ENCODE data around the gene SLC5A4.
"Not testable (repeated sequence)": the region's sequence is repeated elsewhere in the genome, so short reads cannot be mapped to it uniquely, and the experiment has no call there.

The SLC5A4 gene

DNA sequence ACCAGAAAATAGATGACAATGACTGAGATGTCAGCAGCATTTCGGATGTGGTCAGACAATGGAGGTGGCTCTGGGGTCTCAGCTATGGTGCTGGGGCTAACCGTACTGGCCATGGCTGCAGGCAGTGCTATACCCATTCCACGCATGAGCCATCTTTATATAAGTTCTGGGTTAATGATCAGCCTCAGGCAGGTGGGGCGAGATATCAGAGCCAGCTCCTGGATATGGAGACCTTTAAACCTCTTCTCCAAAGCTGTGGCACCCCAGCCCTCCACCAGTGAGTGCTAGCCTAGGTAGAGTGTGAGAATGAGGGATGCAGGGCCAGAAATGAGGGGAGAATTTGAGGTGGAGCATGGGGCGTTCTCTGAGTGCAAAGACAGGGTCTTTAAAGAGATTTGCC, at the start of gene SLC5A4:
TSS of gene SLC5A4 (minus strand) at position 131 of the 400 bp plus-strand sequence. CDS start at position 113, 18 bp downstream.
- Histone ChIP-seq H3K27ac (ENCODE audit: low read depth, low read length) (no peak within 1 kb of the TSS), H4K20me1 (ENCODE audit: low read depth, low read length) (no peaks in the 10 kb centered on the region), H3K9ac (ENCODE audit: low read length) (no peak within 1 kb of the TSS), H3F3A (ENCODE audit: insufficient read depth) (no peaks in the 10 kb centered on the region), H3K79me2 (ENCODE audit: insufficient read depth, low read length) (no peaks in the 10 kb centered on the region), H3K27me3 (ENCODE audit: low read length) (no peaks in the 10 kb centered on the region), H3K9me3 (ENCODE audit: insufficient read depth, low read length) (no peaks in the 10 kb centered on the region), H3K4me3 (ENCODE audit: insufficient read depth, low read length, poor library complexity, severe bottlenecking) (no peak within 1 kb of the TSS), H3K36me3 (ENCODE audit: low read length) (no peaks in the 10 kb centered on the region), H3K9me2 (replicated peaks; ENCODE audit: insufficient read depth, low read length) (no peaks in the 10 kb centered on the region), H2AFZ (ENCODE audit: low read depth, low read length, severe bottlenecking) (no peak within 1 kb of the TSS), H3K4me2 (ENCODE audit: low read depth, low read length, poor library complexity, severe bottlenecking) (no peak within 1 kb of the TSS)
- TF ChIP-seq, protein P1, sequence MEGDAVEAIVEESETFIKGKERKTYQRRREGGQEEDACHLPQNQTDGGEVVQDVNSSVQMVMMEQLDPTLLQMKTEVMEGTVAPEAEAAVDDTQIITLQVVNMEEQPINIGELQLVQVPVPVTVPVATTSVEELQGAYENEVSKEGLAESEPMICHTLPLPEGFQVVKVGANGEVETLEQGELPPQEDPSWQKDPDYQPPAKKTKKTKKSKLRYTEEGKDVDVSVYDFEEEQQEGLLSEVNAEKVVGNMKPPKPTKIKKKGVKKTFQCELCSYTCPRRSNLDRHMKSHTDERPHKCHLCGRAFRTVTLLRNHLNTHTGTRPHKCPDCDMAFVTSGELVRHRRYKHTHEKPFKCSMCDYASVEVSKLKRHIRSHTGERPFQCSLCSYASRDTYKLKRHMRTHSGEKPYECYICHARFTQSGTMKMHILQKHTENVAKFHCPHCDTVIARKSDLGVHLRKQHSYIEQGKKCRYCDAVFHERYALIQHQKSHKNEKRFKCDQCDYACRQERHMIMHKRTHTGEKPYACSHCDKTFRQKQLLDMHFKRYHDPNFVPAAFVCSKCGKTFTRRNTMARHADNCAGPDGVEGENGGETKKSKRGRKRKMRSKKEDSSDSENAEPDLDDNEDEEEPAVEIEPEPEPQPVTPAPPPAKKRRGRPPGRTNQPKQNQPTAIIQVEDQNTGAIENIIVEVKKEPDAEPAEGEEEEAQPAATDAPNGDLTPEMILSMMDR (IDR thresholded peaks at IDR 0.05; ENCODE audit: insufficient read depth, low read length, poor library complexity, severe bottlenecking), result no peak
- TF ChIP-seq EZH2phosphoT487 (conservative IDR thresholded peaks at IDR 0.05; ENCODE audit: low read length), result no peak

DNA sequence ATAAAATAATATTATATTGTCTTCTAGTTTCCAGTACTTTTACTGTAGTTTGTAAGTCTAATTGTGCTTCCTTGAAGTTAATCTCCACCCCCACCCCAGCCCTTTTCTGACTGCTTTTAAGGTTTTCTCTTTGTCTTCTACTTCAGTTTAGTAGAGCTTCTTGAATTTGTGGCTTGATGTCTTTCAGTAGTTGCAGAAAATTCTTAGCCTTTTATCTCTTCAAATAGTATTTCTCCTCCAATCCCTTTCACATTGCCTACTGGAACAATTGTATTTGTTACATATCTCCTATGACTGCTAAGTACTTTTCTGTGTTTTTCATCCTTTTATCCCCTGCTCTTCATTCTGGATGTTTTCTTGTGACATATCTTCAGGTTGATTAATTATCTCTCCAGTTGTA, 38.8 kb upstream of the SLC5A4 start:
- not testable (repeated sequence) for H3K79me2 ChIP-seq (ENCODE audit: insufficient read depth, low read length); H3K9me2 ChIP-seq (replicated peaks; ENCODE audit: insufficient read depth, low read length); H4K20me1 ChIP-seq (ENCODE audit: low read depth, low read length); H2AFZ ChIP-seq (ENCODE audit: low read depth, low read length, severe bottlenecking); H3K4me2 ChIP-seq (ENCODE audit: low read depth, low read length, poor library complexity, severe bottlenecking); H3K9ac ChIP-seq (ENCODE audit: low read length); H3K27me3 ChIP-seq (ENCODE audit: low read length); H3K36me3 ChIP-seq (ENCODE audit: low read length); H3K27ac ChIP-seq (ENCODE audit: low read depth, low read length); H3K9me3 ChIP-seq (ENCODE audit: insufficient read depth, low read length); H3K4me3 ChIP-seq (ENCODE audit: insufficient read depth, low read length, poor library complexity, severe bottlenecking); H3F3A ChIP-seq (ENCODE audit: insufficient read depth)

DNA sequence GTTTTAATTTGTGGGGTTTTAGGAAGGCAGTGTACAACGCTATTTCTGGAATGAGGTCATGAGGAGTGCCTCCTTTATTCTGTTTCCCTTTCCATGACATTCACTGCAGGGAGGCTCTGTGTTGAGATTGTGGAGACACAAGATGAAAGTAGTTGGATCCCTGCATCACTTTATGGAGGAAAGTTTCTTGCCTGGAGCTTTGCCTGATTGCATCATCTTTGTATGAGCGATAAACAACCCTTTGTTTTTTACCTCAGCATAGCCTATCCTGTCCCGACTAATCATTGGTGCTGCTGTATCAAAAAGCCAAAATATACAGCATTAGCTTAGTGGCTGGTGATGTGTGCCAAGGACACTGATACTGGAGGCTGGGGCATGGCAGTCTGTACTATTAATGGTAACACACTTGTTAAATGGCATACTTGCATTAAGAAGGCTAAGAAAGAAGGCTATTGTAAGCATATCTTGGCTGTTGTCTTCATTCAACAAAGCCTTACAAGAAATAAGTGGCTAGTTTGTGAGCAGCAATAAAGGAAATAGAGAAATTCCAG, 31.2 kb upstream of the SLC5A4 start:
- H3K27ac ChIP-seq (ENCODE audit: low read depth, low read length), result no peak overlapping the region
- H3K79me2 ChIP-seq (ENCODE audit: insufficient read depth, low read length), result no peaks in the 10 kb centered on the region
- H3K9me2 ChIP-seq (replicated peaks; ENCODE audit: insufficient read depth, low read length), result no peaks in the 10 kb centered on the region
- TF ChIP-seq EZH2phosphoT487 (conservative IDR thresholded peaks at IDR 0.05; ENCODE audit: low read length), result no peak
- TF ChIP-seq, protein P1 (IDR thresholded peaks at IDR 0.05; ENCODE audit: insufficient read depth, low read length, poor library complexity, severe bottlenecking), result no peak
- no peaks in the 10 kb centered on the region for H4K20me1 ChIP-seq (ENCODE audit: low read depth, low read length)
- H3K27me3 ChIP-seq (ENCODE audit: low read length), result no peaks in the 10 kb centered on the region
- no peak overlapping the region for H3K4me2 ChIP-seq (ENCODE audit: low read depth, low read length, poor library complexity, severe bottlenecking)
- H3K9ac ChIP-seq (ENCODE audit: low read length), result no peak overlapping the region
- no peaks in the 10 kb centered on the region for H3K9me3 ChIP-seq (ENCODE audit: insufficient read depth, low read length)
- H2AFZ ChIP-seq (ENCODE audit: low read depth, low read length, severe bottlenecking), result no peak overlapping the region
- H3K4me3 ChIP-seq (ENCODE audit: insufficient read depth, low read length, poor library complexity, severe bottlenecking), result no peak overlapping the region
- H3F3A ChIP-seq (ENCODE audit: insufficient read depth), result no peaks in the 10 kb centered on the region
- H3K36me3 ChIP-seq (ENCODE audit: low read length), result no peaks in the 10 kb centered on the region

DNA sequence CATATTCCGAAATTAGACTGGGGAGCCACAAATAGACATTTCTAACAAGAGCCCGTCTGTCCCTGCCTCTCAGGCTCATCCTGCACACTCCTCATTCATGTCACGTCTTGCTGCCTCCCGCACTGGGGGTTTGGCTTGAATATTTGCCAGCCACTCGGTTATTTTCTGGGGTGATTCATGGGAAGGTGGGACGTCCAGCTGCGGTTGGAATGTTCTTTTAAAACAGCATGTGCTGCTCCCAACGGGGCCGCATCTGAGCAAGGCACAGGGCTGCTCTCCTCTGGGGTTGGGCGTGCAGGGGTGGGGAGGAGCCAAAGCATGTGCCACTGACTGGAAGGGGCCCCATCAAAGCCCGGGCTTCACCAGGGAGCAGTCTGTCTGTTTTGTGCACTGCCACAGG, 25.9 kb upstream of the SLC5A4 start:
- no peaks in the 10 kb centered on the region for H3K27me3 ChIP-seq (ENCODE audit: low read length)
- no peaks in the 10 kb centered on the region for H3K9me2 ChIP-seq (replicated peaks; ENCODE audit: insufficient read depth, low read length)
- no peaks in the 10 kb centered on the region for H3F3A ChIP-seq (ENCODE audit: insufficient read depth)
- no peak overlapping the region for H2AFZ ChIP-seq (ENCODE audit: low read depth, low read length, severe bottlenecking)
- H3K4me2 ChIP-seq (ENCODE audit: low read depth, low read length, poor library complexity, severe bottlenecking), result no peak overlapping the region
- no peaks in the 10 kb centered on the region for H3K36me3 ChIP-seq (ENCODE audit: low read length)
- no peaks in the 10 kb centered on the region for H3K9me3 ChIP-seq (ENCODE audit: insufficient read depth, low read length)
- no peak overlapping the region for H3K4me3 ChIP-seq (ENCODE audit: insufficient read depth, low read length, poor library complexity, severe bottlenecking)
- H3K27ac ChIP-seq (ENCODE audit: low read depth, low read length), result no peak overlapping the region
- no peaks in the 10 kb centered on the region for H3K79me2 ChIP-seq (ENCODE audit: insufficient read depth, low read length)
- H4K20me1 ChIP-seq (ENCODE audit: low read depth, low read length), result no peaks in the 10 kb centered on the region
- no peak overlapping the region for H3K9ac ChIP-seq (ENCODE audit: low read length)
- TF ChIP-seq, protein P1 (IDR thresholded peaks at IDR 0.05; ENCODE audit: insufficient read depth, low read length, poor library complexity, severe bottlenecking), result no peak
- TF ChIP-seq EZH2phosphoT487 (conservative IDR thresholded peaks at IDR 0.05; ENCODE audit: low read length), result no peak

DNA sequence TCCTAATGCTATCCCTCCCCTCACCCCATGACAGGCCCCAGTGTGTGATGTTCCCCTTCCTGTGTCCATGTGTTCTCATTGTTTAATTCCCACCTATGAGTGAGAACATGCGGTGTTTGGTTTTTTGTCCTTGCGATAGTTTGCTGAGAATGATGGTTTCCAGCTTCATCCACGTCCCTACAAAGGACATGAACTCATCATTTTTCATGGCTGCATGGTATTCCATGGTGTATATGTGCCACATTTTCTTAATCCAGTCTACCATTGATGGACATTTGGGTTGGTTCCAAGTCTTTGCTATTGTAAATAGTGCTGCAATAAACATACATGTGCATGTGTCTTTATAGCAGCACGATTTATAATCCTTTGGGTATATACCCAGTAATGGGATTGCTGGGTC, 20.2 kb upstream of the SLC5A4 start:
- not testable (repeated sequence) for H3K36me3 ChIP-seq (ENCODE audit: low read length); H3K9ac ChIP-seq (ENCODE audit: low read length); H3F3A ChIP-seq (ENCODE audit: insufficient read depth); H2AFZ ChIP-seq (ENCODE audit: low read depth, low read length, severe bottlenecking); H3K79me2 ChIP-seq (ENCODE audit: insufficient read depth, low read length); H3K4me3 ChIP-seq (ENCODE audit: insufficient read depth, low read length, poor library complexity, severe bottlenecking); H3K27me3 ChIP-seq (ENCODE audit: low read length); H3K27ac ChIP-seq (ENCODE audit: low read depth, low read length); H4K20me1 ChIP-seq (ENCODE audit: low read depth, low read length); H3K9me3 ChIP-seq (ENCODE audit: insufficient read depth, low read length); H3K9me2 ChIP-seq (replicated peaks; ENCODE audit: insufficient read depth, low read length); H3K4me2 ChIP-seq (ENCODE audit: low read depth, low read length, poor library complexity, severe bottlenecking)

Data from SU-DHL-6 (cell line).